Measurements from ENCODE around the gene UTP25. TPM values are rescaled to one million over a fixed set of nuclear protein-coding genes. Genes with fewer than 3 reads are reported as not detected.
A peak's percentile ranks its signal among the peaks of the same experiment; 100 is the strongest.

UTP25 gene
- total RNA-seq, 1 experiment from 2014 or later: 12.7 TPM

GRCh38 chr1:209875515-209875914, 47.7 kb downstream of the UTP25 start:
- DNase-seq (ENCODE audit: low read depth, low spot score) (peak; percentile 19), ATAC-seq (peak; percentile 90)
- H3K4me3 ChIP-seq (replicated peaks in 1 of 2; ENCODE audit: low read depth in 1 of 2, low read length in 2 of 2): no peak overlapping the region
- H3K9ac ChIP-seq (ENCODE audit: low read length): no peak overlapping the region
- TF ChIP-seq RAD21 (IDR thresholded peaks at IDR 0.05; ENCODE audit: low read depth): peak; percentile 46
- TF ChIP-seq, protein P1, sequence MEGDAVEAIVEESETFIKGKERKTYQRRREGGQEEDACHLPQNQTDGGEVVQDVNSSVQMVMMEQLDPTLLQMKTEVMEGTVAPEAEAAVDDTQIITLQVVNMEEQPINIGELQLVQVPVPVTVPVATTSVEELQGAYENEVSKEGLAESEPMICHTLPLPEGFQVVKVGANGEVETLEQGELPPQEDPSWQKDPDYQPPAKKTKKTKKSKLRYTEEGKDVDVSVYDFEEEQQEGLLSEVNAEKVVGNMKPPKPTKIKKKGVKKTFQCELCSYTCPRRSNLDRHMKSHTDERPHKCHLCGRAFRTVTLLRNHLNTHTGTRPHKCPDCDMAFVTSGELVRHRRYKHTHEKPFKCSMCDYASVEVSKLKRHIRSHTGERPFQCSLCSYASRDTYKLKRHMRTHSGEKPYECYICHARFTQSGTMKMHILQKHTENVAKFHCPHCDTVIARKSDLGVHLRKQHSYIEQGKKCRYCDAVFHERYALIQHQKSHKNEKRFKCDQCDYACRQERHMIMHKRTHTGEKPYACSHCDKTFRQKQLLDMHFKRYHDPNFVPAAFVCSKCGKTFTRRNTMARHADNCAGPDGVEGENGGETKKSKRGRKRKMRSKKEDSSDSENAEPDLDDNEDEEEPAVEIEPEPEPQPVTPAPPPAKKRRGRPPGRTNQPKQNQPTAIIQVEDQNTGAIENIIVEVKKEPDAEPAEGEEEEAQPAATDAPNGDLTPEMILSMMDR (IDR thresholded peaks at IDR 0.05 in 2 of 3, conservative IDR thresholded peaks at IDR 0.05 in 1 of 3; ENCODE audit: borderline replicate concordance in 1 of 3, insufficient read depth in 1 of 3, low read depth in 2 of 3, low read length in 2 of 3): peak in 2 of 3 experiments; percentile 38 to 44; a peak in 3 of 6 replicates
- TF ChIP-seq CEBPB (IDR thresholded peaks at IDR 0.05; ENCODE audit: low read depth): no peak
- TF ChIP-seq YY1 (IDR thresholded peaks at IDR 0.05; ENCODE audit: extremely low read depth, insufficient replicate concordance, low read depth, low read length): peak; percentile 31
- H2AFZ ChIP-seq (ENCODE audit: low read depth, low read length, poor library complexity, severe bottlenecking): peak overlapping the region; percentile 53
- no peaks in the 10 kb centered on the region for H3K79me2 ChIP-seq (ENCODE audit: insufficient read depth, low read length)
- no peaks in the 10 kb centered on the region for H4K20me1 ChIP-seq (ENCODE audit: insufficient read depth)
- no peak overlapping the region for H3K4me2 ChIP-seq (ENCODE audit: low read length)
- ChIA-PET CTCF (interaction anchor here (0.7 to 2.8 kb wide), 7 partner anchors 13 to 310 kb away, joined by 3 to 7 read pairs (median 3); no protein-coding TSS in a partner anchor), POLR2A (no interaction called here), RAD21 (ENCODE audit: low non-redundant PET in 1 of 2, low total read pairs in 2 of 2, uncharacterized antibody in 2 of 2, unreplicated experiment in 2 of 2) (no interaction called here)
- BruUV-seq (replicated peaks): no TSS peak
- no peaks in the 10 kb centered on the region for H3K9me3 ChIP-seq (ENCODE audit: control insufficient read depth in 1 of 2, insufficient read depth in 1 of 2, low read depth in 1 of 2, low read length in 2 of 2)
- no peaks in the 10 kb centered on the region for H3K9me2 ChIP-seq (ENCODE audit: insufficient read depth)
- intact Hi-C loops (cut with micrococcal nuclease): no loop called here
- H3K36me3 ChIP-seq (ENCODE audit: control insufficient read depth in 1 of 2, insufficient read depth in 2 of 2, low read length in 2 of 2): no peaks in the 10 kb centered on the region
- H3K27me3 ChIP-seq (ENCODE audit: insufficient read depth, low read length): peaks cover 9% of the 10 kb centered on the region; the same call in 1 of the 2 replicates
- peaks cover 0 to 9% of the 10 kb centered on the region in 2 experiments; a peak in 1 of 4 replicates for H3K4me1 ChIP-seq (ENCODE audit: control insufficient read depth in 1 of 2, insufficient read depth in 2 of 2, low read length in 2 of 2)
- H3K27ac ChIP-seq (ENCODE audit: low read depth, low read length): no peak overlapping the region

DNA sequence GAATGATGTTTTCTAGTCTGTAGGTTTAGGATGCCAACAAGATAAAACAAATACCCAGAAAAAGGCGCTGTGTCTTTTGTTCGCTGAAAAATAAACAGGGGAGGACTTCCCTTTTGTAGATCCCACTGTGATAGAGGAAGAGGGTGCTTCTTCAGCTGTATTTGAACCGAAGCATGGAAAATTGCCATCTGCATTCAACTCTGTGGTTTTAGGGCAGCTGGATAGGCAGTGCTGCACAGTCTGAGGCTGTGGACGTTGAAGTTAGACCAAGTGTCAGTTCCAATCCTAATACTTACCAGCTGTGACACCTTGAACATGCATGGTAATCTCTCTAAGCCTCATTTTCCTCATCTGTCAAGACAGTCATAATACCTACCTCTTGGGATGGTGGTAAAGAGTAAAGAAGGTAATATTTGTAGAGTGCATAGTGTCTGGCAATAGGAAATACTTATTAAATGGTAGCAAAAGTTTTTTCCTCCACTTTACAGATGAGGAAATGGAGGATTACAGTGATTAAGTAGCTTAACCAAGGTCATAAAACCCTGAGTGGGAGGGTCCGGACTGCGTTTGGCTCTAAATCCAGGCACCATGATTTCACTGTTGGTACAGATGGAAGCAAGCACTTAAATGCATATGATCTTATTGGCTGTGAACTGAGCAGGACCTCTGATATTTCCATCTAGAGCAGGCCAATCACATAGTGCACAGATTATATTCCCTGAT, 48.5 kb downstream of the UTP25 start:
- no peaks in the 10 kb centered on the region for H3K36me3 ChIP-seq (ENCODE audit: control insufficient read depth in 1 of 2, insufficient read depth in 2 of 2, low read length in 2 of 2)
- H3K27me3 ChIP-seq (ENCODE audit: insufficient read depth, low read length): peaks cover 9% of the 10 kb centered on the region; the same call in 1 of the 2 replicates
- ChIA-PET RAD21 (ENCODE audit: low non-redundant PET in 1 of 2, low total read pairs in 2 of 2, uncharacterized antibody in 2 of 2, unreplicated experiment in 2 of 2) (no interaction called here), POLR2A (no interaction called here), CTCF (interaction anchor here (0.7 to 2.8 kb wide), 7 partner anchors 13 to 311 kb away, joined by 3 to 7 read pairs (median 3); no protein-coding TSS in a partner anchor)
- H3K79me2 ChIP-seq (ENCODE audit: insufficient read depth, low read length): no peaks in the 10 kb centered on the region
- peak overlapping the region; percentile 53 for H2AFZ ChIP-seq (ENCODE audit: low read depth, low read length, poor library complexity, severe bottlenecking)
- no peaks in the 10 kb centered on the region for H3K9me2 ChIP-seq (ENCODE audit: insufficient read depth)
- intact Hi-C loops (cut with micrococcal nuclease): no loop called here
- peaks cover 0 to 9% of the 10 kb centered on the region in 2 experiments; a peak in 1 of 4 replicates for H3K4me1 ChIP-seq (ENCODE audit: control insufficient read depth in 1 of 2, insufficient read depth in 2 of 2, low read length in 2 of 2)
- no peaks in the 10 kb centered on the region for H4K20me1 ChIP-seq (ENCODE audit: insufficient read depth)
- no peak overlapping the region for H3K4me2 ChIP-seq (ENCODE audit: low read length)
- no peak overlapping the region for H3K9ac ChIP-seq (ENCODE audit: low read length)
- no peaks in the 10 kb centered on the region for H3K9me3 ChIP-seq (ENCODE audit: control insufficient read depth in 1 of 2, insufficient read depth in 1 of 2, low read depth in 1 of 2, low read length in 2 of 2)
- no peak overlapping the region for H3K27ac ChIP-seq (ENCODE audit: low read depth, low read length)
- no peak overlapping the region for H3K4me3 ChIP-seq (replicated peaks in 1 of 2; ENCODE audit: low read depth in 1 of 2, low read length in 2 of 2)
- DNase-seq (ENCODE audit: low read depth, low spot score) (no peak), ATAC-seq (no peak)
- BruUV-seq (replicated peaks): no TSS peak
- no peak for TF ChIP-seq RAD21 (IDR thresholded peaks at IDR 0.05; ENCODE audit: low read depth)
- no peak for TF ChIP-seq EZH2 (IDR thresholded peaks at IDR 0.05)
- TF ChIP-seq ELF1 (IDR thresholded peaks at IDR 0.05; ENCODE audit: borderline replicate concordance, low read depth): no peak
- TF ChIP-seq, protein P2, sequence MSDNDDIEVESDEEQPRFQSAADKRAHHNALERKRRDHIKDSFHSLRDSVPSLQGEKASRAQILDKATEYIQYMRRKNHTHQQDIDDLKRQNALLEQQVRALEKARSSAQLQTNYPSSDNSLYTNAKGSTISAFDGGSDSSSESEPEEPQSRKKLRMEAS (IDR thresholded peaks at IDR 0.05): no peak
- TF ChIP-seq SP1 (IDR thresholded peaks at IDR 0.05; ENCODE audit: low read depth): no peak
- TF ChIP-seq POLR2AphosphoS5 (IDR thresholded peaks at IDR 0.05; ENCODE audit: low read depth, low read length): no peak
- TF ChIP-seq JUND (IDR thresholded peaks at IDR 0.05): no peak
- no peak for TF ChIP-seq POLR2A (IDR thresholded peaks at IDR 0.05; ENCODE audit: borderline replicate concordance, extremely low read depth, insufficient read depth, insufficient read length)
- TF ChIP-seq SRF (IDR thresholded peaks at IDR 0.05; ENCODE audit: low read depth): no peak
- no peak for TF ChIP-seq SIN3A (IDR thresholded peaks at IDR 0.05; ENCODE audit: low read depth)
- no peak for TF ChIP-seq ZBTB33 (IDR thresholded peaks at IDR 0.05; ENCODE audit: extremely low read depth, insufficient replicate concordance, low read length)
- TF ChIP-seq CBX3 (IDR thresholded peaks at IDR 0.05; ENCODE audit: low read depth): no peak
